Measurements from ENCODE around the gene ZBTB7B.

Gene ZBTB7B

DNA sequence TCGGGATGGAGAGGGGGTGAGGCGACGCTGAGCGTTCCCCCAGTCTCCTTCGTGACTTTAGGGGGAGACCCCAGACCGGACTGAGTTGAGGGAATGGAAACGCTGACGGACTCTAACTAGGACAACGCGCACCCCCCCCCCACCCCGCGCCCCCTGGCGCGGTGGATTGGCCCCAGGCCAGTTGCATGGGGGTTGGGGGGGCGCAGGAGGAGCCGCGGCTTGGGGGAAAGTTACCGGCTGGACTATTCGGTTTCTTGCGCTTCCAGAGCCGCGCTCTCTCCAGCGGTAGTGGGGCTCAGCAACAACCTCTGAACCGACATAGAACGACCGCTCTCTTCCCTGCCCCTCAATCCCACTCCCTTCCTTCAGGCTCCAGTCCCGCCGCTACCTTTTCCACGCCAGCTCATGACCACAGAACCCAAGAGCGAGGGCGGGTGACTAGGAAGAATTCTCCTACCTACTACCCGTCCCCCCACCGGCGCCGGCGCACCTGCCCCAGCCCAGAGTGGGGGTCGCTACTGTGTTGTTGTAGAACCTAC, 694 bp downstream of the ZBTB7B start:
- H3K4me3 ChIP-seq (ENCODE audit: low read depth, low read length) = peak overlapping the region; percentile 82
- in situ Hi-C loops (cut with HindIII; ENCODE audit: low sequenced_read_pairs) = no loop called here
- TF ChIP-seq, protein P1, sequence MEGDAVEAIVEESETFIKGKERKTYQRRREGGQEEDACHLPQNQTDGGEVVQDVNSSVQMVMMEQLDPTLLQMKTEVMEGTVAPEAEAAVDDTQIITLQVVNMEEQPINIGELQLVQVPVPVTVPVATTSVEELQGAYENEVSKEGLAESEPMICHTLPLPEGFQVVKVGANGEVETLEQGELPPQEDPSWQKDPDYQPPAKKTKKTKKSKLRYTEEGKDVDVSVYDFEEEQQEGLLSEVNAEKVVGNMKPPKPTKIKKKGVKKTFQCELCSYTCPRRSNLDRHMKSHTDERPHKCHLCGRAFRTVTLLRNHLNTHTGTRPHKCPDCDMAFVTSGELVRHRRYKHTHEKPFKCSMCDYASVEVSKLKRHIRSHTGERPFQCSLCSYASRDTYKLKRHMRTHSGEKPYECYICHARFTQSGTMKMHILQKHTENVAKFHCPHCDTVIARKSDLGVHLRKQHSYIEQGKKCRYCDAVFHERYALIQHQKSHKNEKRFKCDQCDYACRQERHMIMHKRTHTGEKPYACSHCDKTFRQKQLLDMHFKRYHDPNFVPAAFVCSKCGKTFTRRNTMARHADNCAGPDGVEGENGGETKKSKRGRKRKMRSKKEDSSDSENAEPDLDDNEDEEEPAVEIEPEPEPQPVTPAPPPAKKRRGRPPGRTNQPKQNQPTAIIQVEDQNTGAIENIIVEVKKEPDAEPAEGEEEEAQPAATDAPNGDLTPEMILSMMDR (IDR thresholded peaks at IDR 0.05; ENCODE audit: low read depth, low read length, missing control alignments) = no peak
- no peak for DNase-seq (ENCODE audit: low read depth)

DNA sequence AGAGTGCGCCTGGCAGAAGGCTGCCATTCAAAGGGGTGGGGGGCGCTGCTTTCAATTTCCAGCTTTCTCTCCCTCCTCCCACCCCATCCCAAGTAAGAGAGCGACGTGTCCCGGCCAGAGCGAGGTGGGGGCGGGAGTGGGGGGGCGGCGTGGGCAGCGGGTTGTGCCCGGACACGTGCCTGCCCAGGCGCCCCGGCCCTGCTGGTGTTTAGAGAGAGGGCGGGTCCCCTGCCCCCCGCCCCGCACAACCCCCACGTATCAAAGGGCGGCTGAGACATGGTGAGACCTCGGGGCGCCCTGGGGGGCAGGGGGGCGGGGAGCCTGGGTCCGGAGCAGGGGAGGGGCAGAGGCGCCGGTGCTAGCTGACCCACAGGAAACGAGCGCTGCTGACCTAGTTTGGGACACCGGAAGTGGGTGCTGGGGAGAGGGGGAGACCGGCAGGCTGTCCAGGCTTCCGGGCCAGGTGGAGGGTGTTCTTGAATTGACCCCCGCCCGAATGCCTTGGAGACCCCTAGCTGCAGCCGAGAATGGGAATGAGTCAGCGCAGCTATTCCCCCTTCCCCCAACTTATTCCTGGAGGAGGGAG, 1.3 kb downstream of the ZBTB7B start:
- H3K4me3 ChIP-seq (ENCODE audit: low read depth, low read length) = peak overlapping the region; percentile 82
- TF ChIP-seq, protein P1 (IDR thresholded peaks at IDR 0.05; ENCODE audit: low read depth, low read length, missing control alignments) = no peak
- no peak for DNase-seq (ENCODE audit: low read depth)
- in situ Hi-C loops (cut with HindIII; ENCODE audit: low sequenced_read_pairs) = no loop called here

DNA sequence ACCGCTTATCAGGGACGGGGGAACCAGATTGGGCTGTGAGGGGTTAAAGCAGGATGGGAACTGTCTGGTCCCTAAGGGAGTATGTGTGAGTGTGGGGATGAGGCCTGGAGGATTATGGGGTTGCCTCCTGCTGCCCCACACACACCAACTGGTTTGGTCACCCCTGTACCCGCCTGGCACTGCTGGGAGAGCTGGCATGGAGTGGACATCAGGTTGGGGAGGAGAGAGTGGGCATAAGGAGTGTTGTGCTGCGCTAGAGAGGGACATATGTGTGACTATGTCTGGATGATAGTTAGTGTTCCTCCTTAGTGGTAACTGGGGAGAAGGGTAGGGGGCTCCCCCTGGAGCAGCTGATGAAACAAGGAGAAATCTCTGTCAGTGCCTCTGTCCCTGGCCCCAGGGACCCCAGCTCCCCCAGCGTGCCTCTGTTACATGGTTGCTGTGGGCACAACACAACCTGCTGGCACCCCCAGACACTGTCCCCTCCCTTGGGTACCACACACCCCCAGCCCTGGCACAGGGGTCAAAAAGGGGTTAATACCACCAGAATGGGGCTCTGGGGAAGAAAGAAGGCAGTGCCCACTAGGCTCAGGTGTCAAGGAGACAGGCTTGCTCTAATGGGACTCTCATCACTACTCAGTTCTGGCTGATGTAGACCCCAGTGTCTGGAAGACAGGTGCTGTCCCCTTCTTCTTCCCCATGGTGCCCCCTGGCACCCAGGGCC, 1.9 kb downstream of the ZBTB7B start:
- DNase-seq (ENCODE audit: low read depth) = no peak
- H3K4me3 ChIP-seq (ENCODE audit: low read depth, low read length) = peak overlapping the region; percentile 82
- in situ Hi-C loops (cut with HindIII; ENCODE audit: low sequenced_read_pairs) = no loop called here
- TF ChIP-seq, protein P1 (IDR thresholded peaks at IDR 0.05; ENCODE audit: low read depth, low read length, missing control alignments) = no peak

DNA sequence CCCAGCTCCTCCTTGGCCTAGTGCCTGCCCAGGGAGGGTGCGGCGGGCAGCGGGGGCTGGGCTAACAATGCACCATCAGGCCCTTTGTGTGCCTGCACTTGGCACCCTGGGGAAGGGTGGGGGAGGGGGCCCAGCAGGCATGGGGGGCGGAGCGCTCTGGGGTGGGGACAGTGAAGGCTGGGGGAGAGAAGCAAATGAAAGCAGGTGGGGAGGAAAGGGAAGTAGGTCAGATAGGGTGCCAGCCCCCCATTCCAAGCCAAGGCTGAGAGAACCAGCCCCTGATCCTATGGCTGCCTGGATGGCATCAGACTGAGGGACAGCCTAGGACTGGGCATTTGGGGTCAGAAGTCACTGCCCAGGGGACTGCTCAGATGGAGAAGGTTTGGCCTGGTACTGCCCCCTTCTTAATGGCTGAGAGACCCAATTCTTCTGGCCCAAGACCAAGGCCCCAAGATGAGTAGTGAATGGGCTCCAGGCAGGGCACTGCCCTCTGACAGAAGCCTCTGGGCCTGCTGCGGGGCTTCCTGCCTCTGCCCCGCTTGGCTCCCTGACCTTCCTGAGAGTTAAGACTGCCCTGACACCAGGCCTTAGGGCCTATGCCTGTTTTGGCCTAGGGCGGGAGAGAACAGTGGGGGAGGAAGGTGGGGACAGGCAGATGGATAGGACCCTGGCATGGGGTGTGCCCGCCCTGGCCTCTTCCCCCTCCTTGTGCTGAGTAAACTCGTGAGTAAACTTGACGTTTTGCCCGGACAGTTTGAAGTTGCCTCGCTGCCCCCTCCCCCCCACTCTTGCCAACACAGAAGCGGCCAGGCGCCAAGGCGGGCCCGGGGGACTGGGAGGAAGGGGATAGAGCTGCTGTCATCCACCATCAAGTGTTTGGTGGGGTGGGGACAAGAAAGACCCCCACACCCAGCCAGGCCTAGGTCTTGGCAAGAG, 2.7 kb downstream of the ZBTB7B start:
- DNase-seq (ENCODE audit: low read depth) = no peak

DNA sequence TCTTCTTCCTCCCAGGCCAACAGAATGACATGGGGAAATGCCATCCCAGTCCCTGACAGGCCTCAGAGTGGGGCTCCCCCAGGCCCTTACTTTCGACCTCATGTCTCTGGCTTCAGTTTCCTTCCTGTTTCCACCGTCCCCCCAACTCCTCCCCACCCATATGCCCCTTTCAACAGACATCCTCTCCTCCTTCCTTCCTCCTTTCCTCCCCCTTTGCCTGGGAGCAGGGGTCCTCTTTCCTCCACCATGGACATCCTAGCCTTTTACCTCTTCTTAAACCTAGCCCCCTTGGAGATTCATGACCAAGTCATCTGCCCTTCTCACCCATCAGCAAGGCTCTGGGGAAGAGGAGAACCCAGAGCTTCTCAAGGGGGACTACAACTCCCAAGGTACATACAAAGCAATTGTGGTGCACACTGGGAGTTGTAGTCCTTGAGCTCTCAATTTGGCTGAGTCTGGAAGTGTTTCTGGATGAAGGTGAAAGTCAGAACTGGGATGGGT, 4.0 kb downstream of the ZBTB7B start:
- TF ChIP-seq, protein P1 (IDR thresholded peaks at IDR 0.05; ENCODE audit: low read depth, low read length, missing control alignments) = no peak
- no peak for DNase-seq (ENCODE audit: low read depth)
- in situ Hi-C loops (cut with HindIII; ENCODE audit: low sequenced_read_pairs) = no loop called here
- H3K4me3 ChIP-seq (ENCODE audit: low read depth, low read length) = no peak overlapping the region

More for the DNA sequence above, 2.7 kb downstream of the ZBTB7B start:
- TF ChIP-seq, protein P1 (IDR thresholded peaks at IDR 0.05; ENCODE audit: low read depth, low read length, missing control alignments) = no peak
- H3K4me3 ChIP-seq (ENCODE audit: low read depth, low read length) = no peak overlapping the region
- in situ Hi-C loops (cut with HindIII; ENCODE audit: low sequenced_read_pairs) = no loop called here

DNA sequence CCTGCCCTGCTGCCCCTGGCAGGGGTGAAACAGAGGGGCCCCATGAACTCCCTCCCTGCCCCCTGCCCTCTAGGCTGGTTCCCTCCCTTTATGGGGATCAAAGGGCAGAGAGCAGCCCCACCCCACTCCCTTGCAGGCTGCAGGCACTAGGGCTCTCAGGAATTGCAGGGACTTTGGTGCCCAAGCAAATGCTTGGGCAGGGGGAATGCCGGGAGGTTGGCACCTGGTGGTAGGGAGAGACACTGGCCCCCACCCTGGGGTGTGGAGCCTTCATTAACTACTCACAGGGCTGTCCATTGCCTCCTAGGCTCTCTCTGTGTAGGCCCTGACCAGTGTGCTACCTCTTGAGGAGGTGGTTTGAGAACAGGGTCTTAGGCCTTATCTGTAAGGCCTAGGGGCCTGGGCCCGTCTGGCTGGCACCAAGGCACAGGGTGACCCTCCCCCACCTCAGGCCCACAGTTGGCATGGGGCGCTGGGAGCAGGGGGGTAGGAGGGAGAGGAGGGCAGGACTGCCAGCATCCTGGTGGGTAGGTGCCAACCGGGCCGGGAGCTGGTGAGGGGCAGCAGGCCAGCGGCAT, 4.7 kb downstream of the ZBTB7B start:
- no peak for DNase-seq (ENCODE audit: low read depth)
- no peak overlapping the region for H3K4me3 ChIP-seq (ENCODE audit: low read depth, low read length)
- in situ Hi-C loops (cut with HindIII; ENCODE audit: low sequenced_read_pairs) = no loop called here
- TF ChIP-seq, protein P1 (IDR thresholded peaks at IDR 0.05; ENCODE audit: low read depth, low read length, missing control alignments) = no peak
